ENCODE results near the gene RPL18. TPM values are rescaled to one million over a fixed set of nuclear protein-coding genes. Genes with fewer than 3 reads are reported as not detected.
A peak's percentile ranks its signal among the peaks of the same experiment; 100 is the strongest.

RPL18 gene
- total RNA-seq, 2 donors from 2014 or later: 2,402 to 3,112 TPM

- no peak for DNase-seq
- intact Hi-C loops (cut with DNase I): no loop called here
- ATAC-seq: peak; percentile 23
- TF ChIP-seq CTCF (IDR thresholded peaks at IDR 0.05) (peak in 3 of 7 experiments; percentile 13 to 29 (median 17)), POLR2A (IDR thresholded peaks at IDR 0.05) (no peak)
- Histone ChIP-seq H3K4me3 (no peak overlapping the region), H3K4me1 (no peaks in the 10 kb centered on the region), H3K9me3 (no peaks in the 10 kb centered on the region), H3K27ac (no peak overlapping the region), H3K27me3 (no peaks in the 10 kb centered on the region), H3K36me3 (replicated peaks in 1 of 2; ENCODE audit: insufficient read depth in 1 of 2, low read depth in 2 of 2) (no peaks in the 10 kb centered on the region)
- WGBS, 2 donors: 43% methylated on average over 3 to 9 of the region's 9 CpGs
Observed at GRCh38 chr19:48608798-48609263, 10.1 kb downstream of the RPL18 start.

- H3K4me1 ChIP-seq: no peaks in the 10 kb centered on the region
- no peak overlapping the region for H3K27ac ChIP-seq
- no peak overlapping the region for H3K4me3 ChIP-seq
- ATAC-seq: no peak
- 74 to 83% methylated on average over 6 to 7 of the region's 7 CpGs for WGBS, 2 donors
- TF ChIP-seq CTCF (IDR thresholded peaks at IDR 0.05): no peak
- TF ChIP-seq POLR2A (IDR thresholded peaks at IDR 0.05): no peak
- no peaks in the 10 kb centered on the region for H3K27me3 ChIP-seq
- intact Hi-C loops (cut with DNase I): no loop called here
- H3K9me3 ChIP-seq: no peaks in the 10 kb centered on the region
- no peaks in the 10 kb centered on the region for H3K36me3 ChIP-seq (replicated peaks in 1 of 2; ENCODE audit: insufficient read depth in 1 of 2, low read depth in 2 of 2)
- no peak for DNase-seq
Observed at GRCh38 chr19:48607359-48607755, 11.6 kb downstream of the RPL18 start.

- intact Hi-C loops (cut with DNase I): no loop called here
- Histone ChIP-seq H3K9me3 (no peaks in the 10 kb centered on the region), H3K4me1 (no peaks in the 10 kb centered on the region), H3K27ac (no peak within 1 kb of the TSS), H3K4me3 (no peak within 1 kb of the TSS), H3K36me3 (replicated peaks in 1 of 2; ENCODE audit: insufficient read depth in 1 of 2, low read depth in 2 of 2) (no peaks in the 10 kb centered on the region), H3K27me3 (no peaks in the 10 kb centered on the region)
- DNase-seq (no peak), ATAC-seq (no peak)
- 80 to 94% methylated on average over 7 to 35 of the region's 39 CpGs for WGBS, 2 donors
- TF ChIP-seq POLR2A (IDR thresholded peaks at IDR 0.05) (no peak), CTCF (IDR thresholded peaks at IDR 0.05) (no peak)
Observed at GRCh38 chr19:48606463-48607358, 12.3 kb downstream of the RPL18 start, which contains the start of gene SPACA4. SPACA4 (plus strand) TSS chr19:48606742; CDS start chr19:48606979, 237 bp downstream.

- Histone ChIP-seq H3K27ac (no peak overlapping the region), H3K4me3 (no peak overlapping the region), H3K27me3 (no peaks in the 10 kb centered on the region), H3K9me3 (no peaks in the 10 kb centered on the region), H3K4me1 (no peaks in the 10 kb centered on the region), H3K36me3 (replicated peaks in 1 of 2; ENCODE audit: insufficient read depth in 1 of 2, low read depth in 2 of 2) (no peaks in the 10 kb centered on the region)
- TF ChIP-seq CTCF (IDR thresholded peaks at IDR 0.05): no peak
- DNase-seq (no peak), ATAC-seq (no peak)
- 79 to 85% methylated on average over 3 to 7 of the region's 9 CpGs for WGBS, 2 donors
- intact Hi-C loops (cut with DNase I): no loop called here
Observed at GRCh38 chr19:48603850-48604249, 15.1 kb downstream of the RPL18 start.

All from body of pancreas (tissue), 4 donors.